ENCODE results near the gene KLF15.
"Not testable (repeated sequence)": the region's sequence is repeated elsewhere in the genome, so short reads cannot be mapped to it uniquely, and the experiment has no call there.

The KLF15 gene

GRCh38 chr3:126331812-126332336, 25.3 kb downstream of the KLF15 start:
- not testable (repeated sequence) for FAIRE-seq; DNase-seq (ENCODE audit: extremely low spot score, insufficient read length, low read depth)

GRCh38 chr3:126329927-126330725, 27.1 kb downstream of the KLF15 start:
- FAIRE-seq: no peak
- no peak for DNase-seq (ENCODE audit: extremely low spot score, insufficient read length, low read depth)

GRCh38 chr3:126326629-126327028, 30.6 kb downstream of the KLF15 start:
- DNase-seq (ENCODE audit: extremely low spot score, insufficient read length, low read depth): no peak
- FAIRE-seq: no peak

GRCh38 chr3:126322181-126322967, 34.8 kb downstream of the KLF15 start:
- FAIRE-seq (no peak), DNase-seq (ENCODE audit: extremely low spot score, insufficient read length, low read depth) (no peak)

GRCh38 chr3:126321490-126321889, 35.7 kb downstream of the KLF15 start:
- no peak for FAIRE-seq
- no peak for DNase-seq (ENCODE audit: extremely low spot score, insufficient read length, low read depth)

GRCh38 chr3:126320517-126321293, 36.5 kb downstream of the KLF15 start:
- DNase-seq (ENCODE audit: extremely low spot score, insufficient read length, low read depth) (no peak), FAIRE-seq (no peak)

GRCh38 chr3:126319701-126320295, 37.4 kb downstream of the KLF15 start:
- no peak for DNase-seq (ENCODE audit: extremely low spot score, insufficient read length, low read depth)
- no peak for FAIRE-seq

- no peak for FAIRE-seq
These were observed 39.9 kb downstream of the KLF15 start for GRCh38 chr3:126317029-126317996.

GRCh38 chr3:126316501-126316939, 40.7 kb downstream of the KLF15 start:
- no peak for FAIRE-seq
- no peak for DNase-seq (ENCODE audit: extremely low spot score, insufficient read length, low read depth)

More at GRCh38 chr3:126317029-126317996, 39.9 kb downstream of the KLF15 start:
- DNase-seq (ENCODE audit: extremely low spot score, insufficient read length, low read depth): no peak

GRCh38 chr3:126316031-126316461, 41.2 kb downstream of the KLF15 start:
- no peak for FAIRE-seq
- no peak for DNase-seq (ENCODE audit: extremely low spot score, insufficient read length, low read depth)

GRCh38 chr3:126314790-126315658, 42.2 kb downstream of the KLF15 start:
- FAIRE-seq (no peak), DNase-seq (ENCODE audit: extremely low spot score, insufficient read length, low read depth) (no peak)

- DNase-seq (ENCODE audit: extremely low spot score, insufficient read length, low read depth): no peak
- no peak for FAIRE-seq
These were observed 42.9 kb downstream of the KLF15 start for GRCh38 chr3:126314305-126314789.

GRCh38 chr3:126313580-126314304, 43.5 kb downstream of the KLF15 start:
- FAIRE-seq: no peak
- no peak for DNase-seq (ENCODE audit: extremely low spot score, insufficient read length, low read depth)

- DNase-seq (ENCODE audit: extremely low spot score, insufficient read length, low read depth): no peak
These were observed 44.0 kb downstream of the KLF15 start for GRCh38 chr3:126313166-126313565.

GRCh38 chr3:126312341-126312740, 44.9 kb downstream of the KLF15 start:
- no peak for FAIRE-seq
- no peak for DNase-seq (ENCODE audit: extremely low spot score, insufficient read length, low read depth)

More at GRCh38 chr3:126313166-126313565, 44.0 kb downstream of the KLF15 start:
- FAIRE-seq: no peak

- FAIRE-seq: no peak
- no peak for DNase-seq (ENCODE audit: extremely low spot score, insufficient read length, low read depth)
These were observed 45.8 kb downstream of the KLF15 start for GRCh38 chr3:126311338-126311978.
